Loucy (cell line): Measurements from ENCODE around the gene ADD1.

Experiments
- CTCF ChIP-seq: fragments of 200-600 bp; sonication (generic); conservative IDR thresholded peaks from 2 replicates; pipeline ENCODE4 v1.5.1; 2014; ENCODE audit warnings: mild to moderate bottlenecking, antibody characterized with exemption, low read length
- EZH2phosphoT487 ChIP-seq: fragments of 200-600 bp; IDR thresholded peaks from 2 replicates; pipeline ENCODE4 v1.6.1; 2018; ENCODE audit warnings: antibody characterized with exemption, mild to moderate bottlenecking, moderate library complexity, borderline replicate concordance

DNA sequence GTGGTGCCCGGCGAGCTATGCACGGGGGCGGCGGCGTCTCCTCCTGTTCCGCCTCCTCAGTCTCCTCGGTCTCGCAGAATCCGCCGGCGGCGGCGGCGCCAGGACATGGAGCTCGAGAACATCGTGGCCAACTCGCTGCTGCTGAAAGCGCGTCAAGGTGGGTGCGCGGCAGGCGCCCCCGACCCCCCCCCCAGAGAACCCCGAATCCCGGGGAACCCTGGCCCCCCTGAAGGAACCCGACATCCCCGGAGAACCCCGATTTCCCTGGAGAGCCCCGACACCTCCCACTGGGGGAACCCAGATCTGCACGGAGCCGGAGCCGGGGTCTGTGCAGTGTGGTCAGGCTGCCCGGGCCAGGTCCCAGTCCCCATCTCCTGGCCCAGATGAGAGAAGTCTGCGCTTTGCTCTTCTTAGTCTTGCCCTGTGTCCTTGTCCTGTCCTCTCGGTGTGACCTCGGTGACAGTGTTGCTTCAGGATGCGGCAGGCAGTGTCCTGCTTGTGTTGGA lies 120.4 kb downstream of the ADD1 start:
- TF ChIP-seq CTCF = no peak
- TF ChIP-seq EZH2phosphoT487 = no peak
